ENCODE data around the gene SSNA1. TPM values are rescaled to one million over a fixed set of nuclear protein-coding genes. Genes with fewer than 3 reads are reported as not detected.

Gene SSNA1
- total RNA-seq, 4 donors from 2014 or later, result 79.2 to 112 (median 93.1) TPM

- 14 to 33% methylated on average over 3 to 4 of the region's 4 CpGs for WGBS, 2 donors
- TF ChIP-seq POLR2A (IDR thresholded peaks at IDR 0.05) (no peak), CTCF (IDR thresholded peaks at IDR 0.05) (no peak)
- intact Hi-C loops (cut with DNase I; ENCODE audit: low total_unique reads), result no loop called here
- H3K4me3 ChIP-seq (ENCODE audit: low read depth, poor library complexity, severe bottlenecking), result no peak overlapping the region
- DNase-seq (ENCODE audit: low spot score in 2 of 2), result no peak
These were observed 29.9 kb upstream of the SSNA1 start for GRCh38 chr9:137158625-137159024.

DNA sequence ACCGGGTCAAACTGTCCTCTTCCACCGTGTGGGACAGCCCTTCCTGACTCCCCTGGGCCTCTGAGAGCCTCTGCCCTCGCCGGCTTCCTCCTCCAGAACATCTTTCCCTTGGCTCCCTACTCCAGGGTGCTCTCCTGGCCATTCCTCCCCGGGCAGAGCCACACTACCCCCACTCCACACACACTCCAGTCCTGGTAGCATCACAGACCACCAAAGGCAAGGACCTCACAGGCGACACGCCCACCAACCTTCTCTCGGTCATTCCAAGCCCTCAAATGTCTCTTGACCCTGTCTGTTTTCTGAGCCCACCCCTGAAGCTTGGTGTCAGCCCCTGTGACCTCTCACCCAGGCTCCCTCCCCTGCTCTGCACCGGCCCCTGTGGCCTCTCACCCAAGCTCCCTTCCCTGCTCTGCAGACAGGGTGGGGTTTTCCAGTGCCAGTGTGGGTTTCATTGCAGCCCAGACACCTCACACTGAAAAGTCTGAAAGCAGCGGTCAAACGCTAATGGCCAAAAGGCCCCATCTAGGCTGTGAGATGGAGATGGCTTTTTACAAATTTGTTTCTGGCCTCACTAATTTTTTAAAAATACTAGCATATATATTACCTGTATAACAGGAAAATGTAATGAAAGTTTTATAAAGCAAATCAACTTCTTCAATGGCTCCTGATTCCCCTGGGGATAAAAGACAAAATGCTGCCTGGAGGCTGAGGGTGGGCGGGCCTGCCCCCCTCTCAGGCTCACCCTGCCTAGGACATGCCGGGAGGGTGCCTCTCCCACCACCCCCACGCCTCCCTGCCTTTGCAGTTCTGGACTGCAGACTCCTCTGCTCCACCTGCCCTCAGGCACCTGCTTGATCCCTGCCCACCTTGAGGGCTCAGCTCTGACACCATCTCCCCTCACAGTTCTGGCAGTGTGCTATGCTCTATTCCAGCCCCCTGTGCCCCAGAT lies 29.1 kb upstream of the SSNA1 start:
- WGBS, 2 donors, result 37 to 41% methylated on average over 14 of the region's 14 CpGs
- intact Hi-C loops (cut with DNase I; ENCODE audit: low total_unique reads), result no loop called here
- DNase-seq (ENCODE audit: low spot score in 2 of 2), result no peak
- no peak overlapping the region for H3K4me3 ChIP-seq (ENCODE audit: low read depth, poor library complexity, severe bottlenecking)
- TF ChIP-seq POLR2A (IDR thresholded peaks at IDR 0.05) (no peak), CTCF (IDR thresholded peaks at IDR 0.05) (no peak)

DNA sequence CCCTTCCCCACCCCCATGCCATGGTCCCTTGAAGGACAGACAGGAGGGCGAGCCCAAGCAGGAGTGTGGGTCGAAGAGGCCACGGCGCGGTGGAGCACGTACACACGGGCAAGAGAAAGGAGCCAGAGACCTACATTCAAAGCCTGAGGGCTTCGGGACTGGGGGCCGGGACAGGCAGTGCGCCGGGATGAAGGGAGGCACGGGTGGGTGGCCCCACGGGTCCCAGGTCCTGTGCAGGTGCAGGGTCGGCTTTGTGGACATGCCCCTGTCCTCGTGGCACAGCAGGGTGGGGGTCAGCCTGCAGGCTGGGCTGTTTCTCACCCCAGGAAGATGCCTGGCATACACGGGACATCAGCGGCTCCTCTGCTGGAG lies 28.4 kb upstream of the SSNA1 start:
- 44 to 60% methylated on average over 17 of the region's 17 CpGs for WGBS, 2 donors
- DNase-seq (ENCODE audit: low spot score in 2 of 2), result no peak
- no peak for TF ChIP-seq POLR2A (IDR thresholded peaks at IDR 0.05)
- TF ChIP-seq CTCF (IDR thresholded peaks at IDR 0.05), result no peak
- intact Hi-C loops (cut with DNase I; ENCODE audit: low total_unique reads), result no loop called here
- no peak overlapping the region for H3K4me3 ChIP-seq (ENCODE audit: low read depth, poor library complexity, severe bottlenecking)

- 30 to 34% methylated on average over 33 to 38 of the region's 56 CpGs for WGBS, 2 donors
- no peak for TF ChIP-seq POLR2A (IDR thresholded peaks at IDR 0.05)
- TF ChIP-seq CTCF (IDR thresholded peaks at IDR 0.05), result no peak
- no peak overlapping the region for H3K4me3 ChIP-seq (ENCODE audit: low read depth, poor library complexity, severe bottlenecking)
- intact Hi-C loops (cut with DNase I; ENCODE audit: low total_unique reads), result no loop called here
- DNase-seq (ENCODE audit: low spot score in 2 of 2), result no peak
These were observed 27.5 kb upstream of the SSNA1 start for GRCh38 chr9:137160716-137161557.

DNA sequence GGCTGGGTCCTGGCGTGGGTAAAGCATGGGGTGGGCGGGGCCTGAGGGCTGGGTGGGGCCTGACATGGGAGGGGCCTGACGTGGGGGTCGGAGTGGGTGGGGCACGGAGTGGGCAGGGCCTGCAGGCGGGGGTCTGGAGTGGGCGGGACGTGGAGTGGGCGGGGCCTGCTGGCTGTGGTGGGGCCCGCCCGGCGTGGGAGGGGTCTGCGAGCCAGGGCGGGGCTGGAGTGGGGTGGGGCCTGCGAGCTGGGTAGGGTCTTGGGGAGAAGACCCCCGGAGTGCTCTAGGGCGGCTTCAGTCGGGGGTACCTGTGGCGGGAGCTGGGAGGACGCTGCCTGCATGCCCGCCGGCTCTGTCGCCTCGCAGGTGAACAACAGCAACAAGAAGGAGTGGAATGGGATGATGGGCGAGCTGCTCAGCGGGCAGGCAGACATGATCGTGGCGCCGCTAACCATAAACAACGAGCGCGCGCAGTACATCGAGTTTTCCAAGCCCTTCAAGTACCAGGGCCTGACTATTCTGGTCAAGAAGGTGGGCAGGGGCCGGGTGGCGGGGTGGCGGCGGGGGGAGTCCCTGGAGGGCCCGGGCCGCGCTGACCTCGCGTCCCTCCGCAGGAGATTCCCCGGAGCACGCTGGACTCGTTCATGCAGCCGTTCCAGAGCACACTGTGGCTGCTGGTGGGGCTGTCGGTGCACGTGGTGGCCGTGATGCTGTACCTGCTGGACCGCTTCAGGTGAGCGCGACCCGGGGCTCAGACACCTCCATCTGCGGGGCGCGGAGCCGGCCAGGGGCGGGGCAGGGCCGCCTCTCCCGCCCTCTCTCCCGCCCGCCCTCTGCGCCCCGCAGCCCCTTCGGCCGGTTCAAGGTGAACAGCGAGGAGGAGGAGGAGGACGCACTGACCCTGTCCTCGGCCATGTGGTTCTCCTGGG lies 26.7 kb upstream of the SSNA1 start:
- WGBS, 2 donors, result 4 to 7% methylated on average over 26 to 45 of the region's 71 CpGs

More for the DNA sequence above, 26.7 kb upstream of the SSNA1 start:
- intact Hi-C loops (cut with DNase I; ENCODE audit: low total_unique reads), result no loop called here
- no peak overlapping the region for H3K4me3 ChIP-seq (ENCODE audit: low read depth, poor library complexity, severe bottlenecking)
- TF ChIP-seq POLR2A (IDR thresholded peaks at IDR 0.05), result no peak
- no peak for TF ChIP-seq CTCF (IDR thresholded peaks at IDR 0.05)
- no peak for DNase-seq (ENCODE audit: low spot score in 2 of 2)

Measured in lower leg skin (tissue), 4 donors.